GM12872 (cell line): Measurements from ENCODE around the gene KCNMB2.

Experiments used
- CTCF ChIP-seq: IDR thresholded peaks from 3 replicates; pipeline ENCODE4 v1.5.1; 2011; ENCODE audit warnings: low read depth, mild to moderate bottlenecking, low read length, moderate library complexity; ENCODE audit not compliant: insufficient read depth

KCNMB2 gene

GRCh38 chr3:178584722-178585380, 48.6 kb downstream of the KCNMB2 start:
- no peak for TF ChIP-seq CTCF

GRCh38 chr3:178585454-178585853, 49.2 kb downstream of the KCNMB2 start:
- TF ChIP-seq CTCF: no peak

- TF ChIP-seq CTCF: no peak
Measured at GRCh38 chr3:178586076-178586475, 49.8 kb downstream of the KCNMB2 start.

- TF ChIP-seq CTCF: no peak
Measured at GRCh38 chr3:178588628-178589027, 52.4 kb downstream of the KCNMB2 start.

GRCh38 chr3:178593786-178594185, 57.5 kb downstream of the KCNMB2 start:
- TF ChIP-seq CTCF: no peak

- no peak for TF ChIP-seq CTCF
Measured at GRCh38 chr3:178597371-178597770, 61.1 kb downstream of the KCNMB2 start.

GRCh38 chr3:178602856-178603255, 66.6 kb downstream of the KCNMB2 start:
- TF ChIP-seq CTCF: no peak
